Hepatocyte (in vitro differentiated cells): Measurements from ENCODE around the gene PHF21B. TPM values are rescaled to one million over a fixed set of nuclear protein-coding genes. Genes with fewer than 3 reads are reported as not detected.

Experiments
- DNase-seq: peaks from one replicate; pipeline ENCODE4 v3.0.0-alpha.2; 2016; ENCODE audit warnings: low spot score
- H2AFZ ChIP-seq: fragments of 200-600 bp; sonication (generic); 2 replicates; pipeline ENCODE4 v1.6.0; 2016; ENCODE audit warnings: antibody characterized with exemption, mild to moderate bottlenecking
- H3K27ac ChIP-seq: fragments of 200-600 bp; sonication (generic); 2 replicates; pipeline ENCODE4 v1.5.1; 2016; ENCODE audit warnings: mild to moderate bottlenecking
- H3K27me3 ChIP-seq: fragments of 200-600 bp; sonication (generic); 2 replicates; pipeline ENCODE4 v1.6.1; 2016
- H3K36me3 ChIP-seq: fragments of 200-600 bp; sonication (generic); replicated peaks from 2 replicates; pipeline ENCODE4 v1.5.1; 2016; ENCODE audit warnings: low read depth; ENCODE audit not compliant: insufficient read depth
- H3K4me1 ChIP-seq: fragments of 200-600 bp; sonication (generic); 2 replicates; pipeline ENCODE4 v1.5.1; 2016; ENCODE audit warnings: mild to moderate bottlenecking, moderate library complexity; ENCODE audit not compliant: insufficient read depth
- H3K4me2 ChIP-seq: fragments of 200-600 bp; sonication (generic); 2 replicates; pipeline ENCODE4 v1.6.0; 2016
- H3K4me3 ChIP-seq: fragments of 200-600 bp; sonication (generic); 2 replicates; pipeline ENCODE4 v1.5.1; 2016; ENCODE audit warnings: mild to moderate bottlenecking
- H3K79me2 ChIP-seq: fragments of 200-600 bp; sonication (generic); 2 replicates; pipeline ENCODE4 v1.6.0; 2017; ENCODE audit warnings: mild to moderate bottlenecking
- H3K9me2 ChIP-seq: fragments of 200-600 bp; sonication (generic); replicated peaks from 2 replicates; pipeline ENCODE4 v1.6.0; 2017; ENCODE audit warnings: mild to moderate bottlenecking; ENCODE audit not compliant: insufficient read depth
- H3K9me3 ChIP-seq: fragments of 200-600 bp; sonication (generic); 2 replicates; pipeline ENCODE4 v1.5.1; 2016; ENCODE audit warnings: low read depth, mild to moderate bottlenecking
- H4K20me1 ChIP-seq: fragments of 200-600 bp; sonication (generic); 2 replicates; pipeline ENCODE4 v1.6.0; 2016; ENCODE audit warnings: mild to moderate bottlenecking; ENCODE audit not compliant: insufficient read depth, poor library complexity, severe bottlenecking
- EZH2 ChIP-seq: fragments of 200-600 bp; sonication (generic); IDR thresholded peaks from 2 replicates; pipeline ENCODE4 v1.6.1; 2016; ENCODE audit warnings: antibody characterized with exemption, mild to moderate bottlenecking, borderline replicate concordance
- EZH2phosphoT487 ChIP-seq: fragments of 200-600 bp; sonication (generic); IDR thresholded peaks from one replicate; pipeline ENCODE4 v1.6.1; 2018; ENCODE audit warnings: antibody characterized with exemption, mild to moderate bottlenecking, low read depth, moderate library complexity; ENCODE audit not compliant: unreplicated experiment, severe bottlenecking
- WGBS: methylation state at CpG from one replicate; pipeline ENCODE4 v1.1.6; 2016; ENCODE audit warnings: low lambda C conversion rate; ENCODE audit errors: missing lambda C conversion rate; 5-methylcytosine and 5-hydroxymethylcytosine counted together
- polyA plus RNA-seq: library from polyadenylated mRNA; unstranded; fragments of >200 nt; fragmentation: Nextera tagmentation; extraction: Ambion mirVana; gene quantifications from 2 replicates; pipeline ENCODE4 v1.2.1, GENCODE V29; 2016
- total RNA-seq: library from RNA; depleted of rRNA; stranded (reverse); fragments of >200 nt; gene quantifications from 2 replicates; pipeline ENCODE4 v1.2.3, GENCODE V29; 2014
- TF ChIP-seq, protein P1 (sequence below): fragments of 200-600 bp; sonication (generic); IDR thresholded peaks from 2 replicates; pipeline ENCODE4 v1.5.1; 2016; ENCODE audit warnings: antibody characterized with exemption, mild to moderate bottlenecking; ENCODE audit not compliant: poor library complexity

PHF21B gene
- total and polyA plus RNA-seq, 2 experiments from 2014 or later, result 0.86 to 1.9 TPM

GRCh38 chr22:44881624-44882023, 128.2 kb downstream of the PHF21B start:
- no peak overlapping the region for H3K4me3 ChIP-seq
- no peak for TF ChIP-seq EZH2phosphoT487
- TF ChIP-seq, protein P1, sequence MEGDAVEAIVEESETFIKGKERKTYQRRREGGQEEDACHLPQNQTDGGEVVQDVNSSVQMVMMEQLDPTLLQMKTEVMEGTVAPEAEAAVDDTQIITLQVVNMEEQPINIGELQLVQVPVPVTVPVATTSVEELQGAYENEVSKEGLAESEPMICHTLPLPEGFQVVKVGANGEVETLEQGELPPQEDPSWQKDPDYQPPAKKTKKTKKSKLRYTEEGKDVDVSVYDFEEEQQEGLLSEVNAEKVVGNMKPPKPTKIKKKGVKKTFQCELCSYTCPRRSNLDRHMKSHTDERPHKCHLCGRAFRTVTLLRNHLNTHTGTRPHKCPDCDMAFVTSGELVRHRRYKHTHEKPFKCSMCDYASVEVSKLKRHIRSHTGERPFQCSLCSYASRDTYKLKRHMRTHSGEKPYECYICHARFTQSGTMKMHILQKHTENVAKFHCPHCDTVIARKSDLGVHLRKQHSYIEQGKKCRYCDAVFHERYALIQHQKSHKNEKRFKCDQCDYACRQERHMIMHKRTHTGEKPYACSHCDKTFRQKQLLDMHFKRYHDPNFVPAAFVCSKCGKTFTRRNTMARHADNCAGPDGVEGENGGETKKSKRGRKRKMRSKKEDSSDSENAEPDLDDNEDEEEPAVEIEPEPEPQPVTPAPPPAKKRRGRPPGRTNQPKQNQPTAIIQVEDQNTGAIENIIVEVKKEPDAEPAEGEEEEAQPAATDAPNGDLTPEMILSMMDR, result no peak
- TF ChIP-seq EZH2, result no peak
- H3K27ac ChIP-seq, result no peak overlapping the region
- no peak overlapping the region for H2AFZ ChIP-seq
- no peaks in the 10 kb centered on the region for H3K9me2 ChIP-seq
- no peaks in the 10 kb centered on the region for H3K9me3 ChIP-seq
- no peaks in the 10 kb centered on the region for H3K27me3 ChIP-seq
- DNase-seq, result no peak
- no peaks in the 10 kb centered on the region for H3K4me1 ChIP-seq
- no peaks in the 10 kb centered on the region for H3K79me2 ChIP-seq
- no peak overlapping the region for H3K4me2 ChIP-seq
- H3K36me3 ChIP-seq, result no peaks in the 10 kb centered on the region
- no peaks in the 10 kb centered on the region for H4K20me1 ChIP-seq
- whole genome bisulfite sequencing, result 87% methylated on average over 24 of the region's 24 CpGs

GRCh38 chr22:44880610-44881290, 129.1 kb downstream of the PHF21B start:
- no peak for DNase-seq

DNA sequence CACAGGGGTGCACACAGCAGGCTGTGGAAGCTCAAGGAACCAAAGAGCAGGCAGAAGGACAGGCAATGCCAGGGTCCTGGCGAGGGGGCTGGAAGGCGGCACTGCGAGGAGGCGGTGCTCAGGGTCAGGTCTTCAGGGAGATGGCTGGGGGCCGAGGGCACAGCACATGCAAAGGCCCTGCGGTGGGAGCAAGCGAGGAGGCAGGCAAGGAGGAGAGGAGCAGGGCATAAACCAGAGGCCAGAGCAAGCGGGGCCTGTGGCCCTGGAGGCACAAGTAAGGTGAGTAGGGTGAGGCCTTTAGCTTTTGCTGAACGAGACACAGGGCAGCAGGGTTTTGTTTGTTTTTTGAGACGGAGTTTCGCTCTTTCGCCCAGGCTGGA, 130.5 kb downstream of the PHF21B start:
- no peak overlapping the region for H3K4me2 ChIP-seq
- 96% methylated on average over 12 of the region's 12 CpGs for WGBS
- H3K9me2 ChIP-seq, result no peaks in the 10 kb centered on the region

More at GRCh38 chr22:44880610-44881290, 129.1 kb downstream of the PHF21B start:
- Histone ChIP-seq H2AFZ (no peak overlapping the region), H3K9me2 (no peaks in the 10 kb centered on the region), H3K4me2 (no peak overlapping the region), H4K20me1 (no peaks in the 10 kb centered on the region), H3K4me1 (no peaks in the 10 kb centered on the region), H3K9me3 (no peaks in the 10 kb centered on the region), H3K4me3 (no peak overlapping the region), H3K36me3 (no peaks in the 10 kb centered on the region), H3K79me2 (no peaks in the 10 kb centered on the region), H3K27ac (no peak overlapping the region), H3K27me3 (no peaks in the 10 kb centered on the region)
- 94% methylated on average over 19 of the region's 19 CpGs for WGBS
- TF ChIP-seq, protein P1, result no peak

More for the DNA sequence above, 130.5 kb downstream of the PHF21B start:
- no peaks in the 10 kb centered on the region for H3K79me2 ChIP-seq
- TF ChIP-seq, protein P1, result no peak
- TF ChIP-seq EZH2, result no peak
- TF ChIP-seq EZH2phosphoT487, result no peak
- no peak overlapping the region for H3K4me3 ChIP-seq
- no peak overlapping the region for H3K27ac ChIP-seq
- no peaks in the 10 kb centered on the region for H3K27me3 ChIP-seq
- DNase-seq, result no peak
- no peaks in the 10 kb centered on the region for H3K36me3 ChIP-seq
- H2AFZ ChIP-seq, result no peak overlapping the region
- H4K20me1 ChIP-seq, result no peaks in the 10 kb centered on the region
- H3K4me1 ChIP-seq, result no peaks in the 10 kb centered on the region
- H3K9me3 ChIP-seq, result no peaks in the 10 kb centered on the region
